NCI-H526 treated with DMSO at 0.1 percent for 48 hours (cell line): ENCODE measurements around the gene MAD1L1.
"Not testable (repeated sequence)": the region's sequence is repeated elsewhere in the genome, so short reads cannot be mapped to it uniquely, and the experiment has no call there.

ENCODE experiments used
- DNase-seq: peaks from one replicate; lab custom pipeline; 2025; lab: John Stamatoyannopoulos, UW

The MAD1L1 gene

DNA sequence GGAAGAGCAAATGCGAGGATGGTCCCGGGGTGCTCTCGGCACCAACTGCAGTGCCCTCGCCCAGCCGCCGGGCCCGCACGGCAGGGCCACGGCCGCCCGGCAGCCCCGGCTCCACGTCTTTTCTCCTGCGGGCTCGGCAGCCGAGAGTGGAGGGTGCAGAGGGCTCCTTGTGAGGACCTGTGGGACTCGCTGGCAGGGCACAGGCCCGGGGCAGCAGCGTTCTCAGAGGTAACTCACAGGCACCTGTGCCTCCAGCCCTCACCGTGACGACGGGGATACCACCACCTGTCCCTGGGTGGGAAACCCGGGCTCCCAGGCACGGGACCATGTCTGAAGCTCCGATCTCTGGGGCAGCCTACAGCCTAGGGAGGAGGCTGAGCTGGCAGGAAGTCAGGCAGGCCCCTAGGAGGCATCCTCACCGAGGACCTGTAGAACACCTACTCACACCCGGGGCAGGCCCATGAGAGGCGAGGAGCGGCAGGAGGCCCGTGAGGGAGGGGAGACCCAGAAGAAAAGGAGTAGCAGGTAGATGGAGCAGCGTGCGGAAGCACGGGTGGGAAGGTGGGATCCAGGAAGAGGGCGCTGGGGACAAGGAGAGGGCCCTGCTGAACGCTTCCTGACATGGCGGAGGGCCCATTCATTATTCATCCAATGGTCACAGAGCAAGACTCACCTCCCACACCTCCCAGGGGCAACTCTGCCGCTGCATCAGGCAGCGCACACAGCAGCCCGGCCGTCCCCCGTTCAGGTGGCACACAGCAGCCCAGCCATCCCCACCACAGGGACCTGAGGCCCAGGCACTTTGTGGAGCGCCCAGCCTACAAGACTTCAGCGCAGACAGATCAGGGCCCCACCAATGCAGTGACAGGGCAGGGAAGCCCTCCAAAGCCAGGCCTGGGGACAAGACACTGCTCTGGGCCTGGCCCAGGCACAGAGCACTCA lies 244.9 kb downstream of the MAD1L1 start:
- DNase-seq = no peak

DNA sequence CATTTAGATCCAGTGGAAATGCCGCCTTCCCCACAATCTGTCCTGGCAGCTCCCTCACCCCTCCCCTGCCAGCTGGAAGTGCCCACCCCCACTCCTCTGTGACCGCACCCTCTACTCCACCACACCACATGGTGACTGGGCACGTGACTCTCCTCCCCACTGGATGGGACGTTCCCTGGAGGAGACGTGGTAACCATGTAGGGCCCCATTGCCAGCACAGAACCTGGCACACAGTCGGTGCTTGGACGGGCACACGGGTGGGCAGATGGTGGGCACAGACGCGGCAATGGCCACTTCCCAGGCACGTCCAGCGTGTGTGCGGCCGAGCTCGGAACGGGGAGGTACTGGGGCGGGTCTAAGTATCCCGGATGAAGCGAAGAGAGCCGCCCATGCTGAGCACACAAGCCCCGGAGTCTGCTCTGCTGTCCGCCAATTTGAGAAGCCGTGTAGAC lies 245.6 kb downstream of the MAD1L1 start:
- DNase-seq = no peak

DNA sequence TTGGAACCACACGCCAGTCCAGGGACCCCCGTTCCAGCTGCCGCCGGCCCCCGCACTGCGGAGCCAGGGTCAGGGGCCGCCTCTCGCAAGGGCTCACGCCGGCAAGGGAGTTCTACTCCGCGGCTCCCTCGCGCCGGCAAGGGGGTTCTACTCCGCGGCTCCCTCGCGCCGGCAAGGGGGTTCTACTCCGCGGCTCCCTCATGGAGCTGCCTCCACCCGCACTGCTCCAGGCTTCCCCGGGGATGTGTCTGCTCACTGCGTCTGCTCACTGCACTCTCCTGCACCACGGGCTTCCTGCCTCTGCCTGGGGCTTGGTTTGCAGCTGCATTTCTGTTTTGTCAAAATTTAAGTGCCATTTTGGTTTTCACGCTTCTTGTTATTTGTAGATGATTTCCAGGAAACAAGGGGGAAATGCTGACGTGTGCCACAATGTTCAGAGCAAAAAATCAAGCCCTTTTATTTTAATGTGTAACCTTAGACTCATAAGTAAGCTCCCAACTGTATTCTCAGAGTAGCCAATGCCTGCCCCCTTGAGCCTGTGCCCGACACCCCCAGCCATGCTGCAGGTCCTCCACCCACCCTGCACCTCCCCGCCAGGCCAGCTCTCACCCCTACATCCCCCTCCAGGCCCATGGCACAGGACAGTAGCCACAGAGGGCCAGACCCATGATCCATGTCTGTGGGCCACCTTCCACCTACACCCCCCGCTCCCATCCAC lies 246.2 kb downstream of the MAD1L1 start:
- DNase-seq = no peak

DNA sequence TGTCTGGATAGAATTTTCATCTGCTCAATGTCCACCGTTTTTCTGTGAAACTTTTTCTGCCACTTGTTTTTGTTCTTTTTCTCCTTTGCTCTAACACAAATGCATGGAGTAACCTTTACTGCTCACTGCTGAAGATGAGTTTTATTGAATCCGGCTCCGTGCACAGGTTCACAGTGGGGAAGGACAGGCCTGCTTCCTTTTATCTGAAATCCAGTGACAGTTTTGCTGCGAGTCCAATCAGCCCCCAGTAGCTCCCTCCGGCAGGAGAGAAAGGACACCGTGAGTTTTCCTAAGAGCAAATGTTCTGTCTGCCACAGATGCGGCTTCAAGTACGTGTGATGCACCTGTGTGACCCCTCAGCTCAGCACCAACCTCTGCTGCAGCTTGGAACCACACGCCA lies 246.8 kb downstream of the MAD1L1 start:
- DNase-seq = no peak

DNA sequence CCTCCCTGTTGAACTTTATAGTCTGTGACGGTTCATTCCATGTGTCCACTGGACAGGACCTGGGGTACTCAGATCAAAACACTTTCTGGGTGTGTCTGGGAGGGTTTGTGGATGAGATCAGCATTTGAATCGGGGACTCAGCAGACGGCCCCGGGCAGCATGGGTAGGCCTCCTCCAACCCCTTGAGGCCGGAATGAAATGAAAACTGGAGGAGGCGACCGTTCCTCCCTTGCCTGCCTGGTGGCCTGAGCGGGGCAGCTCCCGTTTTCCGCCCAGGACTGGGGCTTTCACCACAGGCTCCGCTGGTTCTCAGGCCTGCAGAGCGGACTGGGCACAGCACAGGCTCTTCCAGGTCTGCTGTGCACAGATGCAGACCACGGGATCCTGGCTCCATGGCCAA lies 247.7 kb downstream of the MAD1L1 start:
- no peak for DNase-seq

DNA sequence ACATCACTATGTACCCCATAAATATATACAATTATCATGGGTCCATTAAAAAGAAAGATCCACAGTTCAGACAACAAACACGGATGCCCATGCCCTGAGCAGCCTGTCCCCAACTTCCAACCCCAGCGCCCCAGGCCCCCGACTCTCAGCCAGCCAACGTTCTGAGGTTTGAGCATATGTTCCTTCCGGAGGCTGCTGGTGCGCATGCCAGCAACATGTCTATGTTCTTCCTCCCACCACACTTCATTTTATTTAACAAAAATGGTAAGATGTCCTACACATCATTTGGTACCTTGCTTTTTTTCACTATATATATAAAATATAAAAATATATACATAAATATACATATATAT lies 250.9 kb downstream of the MAD1L1 start:
- no peak for DNase-seq

DNA sequence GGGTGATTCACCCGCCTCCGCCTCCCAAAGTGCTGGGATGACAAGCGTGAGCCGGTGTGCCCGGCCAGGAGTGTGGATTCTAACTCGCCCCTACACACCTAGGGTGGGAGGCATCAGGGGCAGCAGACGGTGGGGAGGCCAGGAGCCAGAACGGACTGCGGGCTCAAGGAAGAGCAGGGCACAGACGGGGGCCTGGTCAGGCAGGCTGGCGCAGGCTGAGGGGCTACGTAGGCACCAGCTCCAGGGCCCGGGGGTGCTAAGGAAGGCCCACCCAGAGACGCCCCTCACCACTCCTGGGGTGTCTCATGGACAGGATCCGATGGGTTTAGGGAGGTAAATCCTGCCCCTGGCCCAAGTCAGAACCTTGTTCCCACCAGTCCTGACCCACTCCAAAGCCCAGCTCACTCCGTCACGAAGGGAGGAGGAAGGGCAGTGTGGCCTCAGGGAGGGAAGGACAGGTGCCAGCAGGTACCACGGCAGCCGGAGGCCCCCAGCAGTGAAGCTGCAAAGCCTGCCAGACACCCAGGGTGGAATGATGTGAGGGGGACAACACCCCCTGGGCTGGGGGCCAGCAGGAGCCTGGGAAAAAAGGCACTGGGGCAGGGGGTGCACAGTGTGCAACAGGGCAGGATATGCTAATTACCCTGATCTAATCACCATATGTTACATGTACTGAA lies 251.4 kb downstream of the MAD1L1 start:
- no peak for DNase-seq

DNA sequence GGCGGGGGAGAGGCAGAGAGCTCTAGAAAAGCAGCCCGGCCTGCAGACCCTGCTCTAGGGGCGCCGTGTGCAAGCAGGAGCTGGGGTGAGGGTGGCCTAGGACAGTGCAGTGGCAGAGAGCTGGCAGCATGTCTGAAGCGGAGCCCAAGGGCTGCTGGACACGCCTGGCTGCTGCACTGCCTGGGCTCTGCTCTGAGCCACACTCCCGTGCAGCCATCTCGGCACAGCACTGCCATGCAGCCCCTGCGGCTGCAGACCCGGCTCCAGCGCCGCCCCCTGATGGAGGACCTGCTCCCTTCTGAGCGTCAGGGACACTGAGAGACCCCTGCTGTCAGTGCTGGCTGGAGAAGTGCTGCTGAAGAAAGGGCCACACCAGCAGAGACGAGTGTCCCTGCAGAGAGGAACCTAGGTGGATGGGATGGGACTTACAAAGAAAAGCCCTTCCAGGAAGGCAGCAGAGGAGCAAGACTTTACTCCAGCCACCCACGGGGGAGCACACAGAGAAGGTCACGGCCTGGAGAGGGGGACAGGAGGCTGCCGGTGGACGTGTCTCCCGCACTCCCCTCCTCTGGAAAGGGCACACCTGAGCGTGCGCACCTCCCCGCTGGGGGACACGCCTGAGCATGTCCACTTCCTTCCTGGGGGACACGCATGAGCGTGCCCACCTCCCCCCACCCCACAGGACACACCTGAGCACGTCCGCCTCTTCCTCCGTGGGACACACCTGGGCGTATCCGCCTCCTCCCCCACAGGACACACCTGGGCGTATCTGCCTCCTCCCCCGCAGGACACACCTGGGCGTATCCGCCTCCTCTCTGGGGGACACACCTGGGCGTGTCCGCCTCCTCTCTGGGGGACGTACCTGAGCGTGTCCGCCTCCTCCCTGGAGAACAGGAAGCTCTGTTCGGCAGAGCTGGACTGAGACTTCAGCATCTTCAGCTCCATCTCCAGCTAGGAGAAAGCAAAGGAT lies 252.9 kb downstream of the MAD1L1 start:
- no peak for DNase-seq

DNA sequence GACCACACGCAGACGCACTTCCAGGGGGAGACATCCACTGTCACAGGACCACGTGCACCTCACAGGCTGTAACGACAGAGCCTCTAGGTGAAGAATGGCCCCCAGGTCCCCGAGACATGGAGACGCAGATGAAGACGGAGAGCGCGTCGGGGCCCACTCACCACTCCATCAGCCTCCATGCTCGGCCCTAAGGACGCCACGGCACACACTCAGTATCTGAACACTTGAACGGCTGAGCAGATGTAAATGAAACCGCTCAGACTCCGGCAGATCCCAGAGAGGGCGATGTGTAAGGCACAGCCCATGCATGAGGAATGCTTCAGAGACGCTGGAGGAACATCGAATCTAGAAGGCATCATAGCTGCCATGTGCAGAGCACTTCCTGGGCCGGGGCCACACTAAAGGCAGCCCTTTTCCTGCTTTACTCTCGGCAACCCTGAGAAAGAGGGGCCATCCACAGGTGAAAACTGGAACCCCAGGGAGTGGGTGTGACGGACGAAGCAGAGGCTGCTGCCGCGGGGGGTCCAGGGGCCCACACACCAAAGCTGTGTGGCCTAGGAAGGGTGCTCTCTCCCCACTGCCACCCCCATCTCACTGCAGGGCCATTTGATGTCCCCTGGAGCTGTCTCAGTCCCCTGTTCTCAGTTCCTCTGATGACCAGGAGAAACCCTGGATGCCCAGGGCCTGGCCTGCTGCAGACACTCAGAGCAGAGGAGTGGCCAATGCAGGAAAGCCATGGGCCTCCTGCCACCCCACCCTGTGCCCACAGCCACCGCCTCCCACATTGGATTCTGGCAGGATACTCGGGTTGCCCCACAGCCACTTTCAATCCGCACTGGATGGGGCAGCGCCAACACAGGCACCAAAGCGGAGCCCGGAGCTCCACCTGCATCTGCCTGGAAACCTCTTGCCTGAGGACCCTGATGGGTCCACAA lies 253.8 kb downstream of the MAD1L1 start:
- no peak for DNase-seq

DNA sequence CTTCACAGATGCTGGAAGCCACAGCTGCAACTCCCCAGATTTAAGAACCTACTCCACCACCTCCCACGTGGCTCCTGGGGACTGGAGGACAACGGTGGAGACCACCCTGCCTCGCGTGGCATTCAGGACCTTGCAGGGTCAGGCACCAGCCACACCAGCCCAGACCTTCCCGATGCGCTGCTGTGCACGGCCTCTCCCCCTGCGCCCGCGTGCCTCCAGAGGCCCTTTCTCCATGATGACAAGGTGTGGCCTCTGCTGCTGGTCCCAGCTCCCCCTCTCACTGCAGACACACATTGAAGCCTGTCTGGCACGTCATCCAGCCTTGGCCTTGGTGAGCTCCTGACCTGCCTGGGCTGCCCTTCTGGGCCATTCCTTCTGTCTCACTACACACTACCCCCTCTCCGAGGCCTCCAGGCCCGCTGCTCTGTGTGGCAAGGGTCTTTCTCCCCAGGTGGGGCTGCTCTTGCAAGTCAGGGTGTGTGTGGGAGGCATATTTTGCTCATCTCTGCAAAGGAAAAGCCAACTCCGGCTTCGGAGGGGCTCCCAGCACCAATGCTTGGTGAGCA lies 254.8 kb downstream of the MAD1L1 start:
- no peak for DNase-seq

DNA sequence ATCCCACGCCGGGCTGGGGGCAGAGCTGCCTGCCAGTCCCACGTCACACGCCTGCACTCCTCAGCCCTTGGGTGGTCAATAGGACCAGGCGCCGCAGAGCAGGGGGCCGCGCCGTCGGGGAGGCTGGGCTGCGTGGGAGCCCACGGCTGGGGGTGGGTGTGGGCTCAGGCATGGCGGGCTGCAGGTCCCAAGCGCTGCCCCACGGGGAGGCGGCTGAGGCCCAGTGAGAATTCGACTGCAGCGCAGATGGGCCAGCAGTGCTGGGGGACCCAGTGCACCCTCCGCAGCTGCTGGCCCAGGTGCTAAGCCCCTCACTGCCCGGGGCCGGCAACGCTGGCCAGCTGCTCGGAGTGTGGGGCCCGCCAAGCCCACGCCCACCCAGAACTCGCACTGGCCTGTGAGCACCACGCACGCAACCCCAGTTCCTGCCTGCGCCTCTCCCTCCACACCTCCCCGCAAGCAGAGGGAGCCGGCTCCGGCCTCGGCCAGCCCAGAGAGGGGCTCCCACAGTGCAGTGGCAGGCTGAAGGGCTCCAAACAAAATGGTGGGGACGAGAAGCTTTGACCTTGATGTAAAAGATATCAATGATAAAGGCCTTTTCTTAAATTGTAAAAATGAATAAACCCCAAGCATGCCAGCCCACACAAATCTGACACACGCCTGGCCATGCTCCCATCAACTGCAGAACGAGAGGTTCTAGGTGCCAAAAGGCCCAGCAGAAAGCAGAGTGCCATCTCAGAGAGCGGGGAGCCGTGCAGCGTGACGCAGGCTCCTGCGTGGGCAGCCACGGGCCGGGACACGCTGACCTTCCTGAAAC lies 255.5 kb downstream of the MAD1L1 start:
- DNase-seq = no peak

DNA sequence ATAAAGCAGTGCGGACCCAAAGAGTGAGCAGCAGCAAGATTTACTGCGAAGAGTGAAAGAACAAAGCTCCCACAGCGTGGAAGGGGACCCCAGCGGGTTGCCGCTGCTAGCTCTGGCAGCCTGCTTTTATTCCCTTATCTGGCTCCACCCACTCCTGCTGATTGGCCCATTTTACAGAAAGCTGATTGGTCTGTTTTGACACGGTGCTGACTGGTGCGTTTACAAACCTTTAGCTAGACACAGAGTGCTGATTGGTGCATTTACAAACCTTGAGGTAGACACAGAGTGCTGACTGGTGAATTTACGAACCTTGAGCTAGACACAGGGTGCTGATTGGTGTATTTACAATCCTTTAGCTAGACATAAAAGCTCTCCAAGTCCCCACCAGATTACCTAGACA lies 256.2 kb downstream of the MAD1L1 start:
- not testable (repeated sequence) for DNase-seq

DNA sequence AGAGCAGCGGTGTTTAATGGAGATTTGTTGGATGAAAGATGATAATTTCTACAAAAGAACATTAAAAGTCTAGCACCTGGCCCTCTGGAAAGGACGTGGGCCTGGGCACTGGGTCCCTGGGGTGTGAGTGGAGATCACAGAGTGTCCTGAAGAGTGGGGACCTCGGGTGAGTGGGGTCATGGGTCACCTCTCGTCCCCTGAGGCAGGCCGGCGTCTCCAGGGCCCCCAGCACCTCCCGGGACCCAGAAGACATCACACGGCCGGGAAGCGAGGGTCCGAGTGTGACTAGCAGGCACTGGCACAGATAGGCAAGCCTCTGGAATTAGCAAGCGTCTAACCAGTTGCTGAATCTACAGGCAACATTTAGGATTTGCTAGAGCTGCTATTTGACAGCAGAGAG lies 257.2 kb downstream of the MAD1L1 start:
- no peak for DNase-seq

DNA sequence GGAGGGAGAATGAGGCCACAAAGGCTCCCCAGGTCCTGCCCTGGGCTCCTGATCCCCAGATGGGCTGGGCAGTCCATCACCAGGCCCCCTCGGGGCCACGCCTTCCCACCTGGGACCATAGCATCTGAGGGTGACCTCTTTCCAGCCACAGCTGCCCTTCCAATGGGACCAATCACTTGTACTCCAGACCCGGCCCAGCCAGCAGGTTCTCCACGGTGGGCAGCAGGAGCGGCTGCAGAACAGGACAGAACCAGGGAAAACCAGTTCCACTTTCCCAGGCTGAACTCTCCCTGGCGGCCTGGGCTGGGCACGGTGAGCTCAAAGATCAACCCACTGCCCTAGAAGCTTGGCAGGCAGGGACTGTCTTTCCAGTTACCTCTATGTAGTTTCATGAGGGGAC lies 257.6 kb downstream of the MAD1L1 start:
- no peak for DNase-seq

DNA sequence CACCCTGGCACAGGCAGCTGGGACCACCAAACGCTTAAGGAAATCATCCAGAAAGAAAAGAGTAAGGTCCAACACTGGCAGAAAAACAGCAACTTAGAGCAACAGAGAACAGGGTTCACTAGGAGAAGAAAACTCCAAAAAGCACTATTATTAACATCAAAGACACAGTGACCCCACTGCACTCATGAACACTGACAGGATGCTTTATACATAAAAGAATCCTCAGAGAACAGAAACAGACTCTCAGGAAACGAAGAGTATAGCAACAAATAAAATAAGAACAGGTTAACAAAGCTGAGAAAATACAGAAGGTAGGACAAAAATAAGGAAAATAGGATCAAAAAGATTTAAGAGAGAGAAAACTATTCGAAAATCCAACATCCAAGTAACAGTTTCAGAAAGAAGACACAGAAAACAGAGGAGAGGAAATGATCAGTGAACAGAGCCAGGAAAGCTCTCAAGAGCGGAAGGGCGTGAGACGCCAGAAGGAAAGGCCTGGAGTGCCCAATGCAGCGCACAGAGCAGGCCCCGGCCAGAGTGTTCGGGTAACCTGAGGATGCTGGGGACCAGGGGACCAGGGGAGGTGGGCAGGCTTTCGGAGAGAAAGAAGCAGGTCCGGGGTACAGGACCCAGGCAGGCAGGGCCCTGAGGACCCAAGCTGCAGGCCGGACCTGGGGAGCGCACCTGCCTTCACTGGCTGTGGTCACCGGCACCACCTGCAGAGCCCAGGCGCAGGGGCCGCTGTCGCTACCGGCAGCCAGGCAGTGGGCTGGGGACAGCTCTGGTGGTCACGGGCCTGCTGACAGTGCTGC lies 258.2 kb downstream of the MAD1L1 start:
- DNase-seq = no peak

DNA sequence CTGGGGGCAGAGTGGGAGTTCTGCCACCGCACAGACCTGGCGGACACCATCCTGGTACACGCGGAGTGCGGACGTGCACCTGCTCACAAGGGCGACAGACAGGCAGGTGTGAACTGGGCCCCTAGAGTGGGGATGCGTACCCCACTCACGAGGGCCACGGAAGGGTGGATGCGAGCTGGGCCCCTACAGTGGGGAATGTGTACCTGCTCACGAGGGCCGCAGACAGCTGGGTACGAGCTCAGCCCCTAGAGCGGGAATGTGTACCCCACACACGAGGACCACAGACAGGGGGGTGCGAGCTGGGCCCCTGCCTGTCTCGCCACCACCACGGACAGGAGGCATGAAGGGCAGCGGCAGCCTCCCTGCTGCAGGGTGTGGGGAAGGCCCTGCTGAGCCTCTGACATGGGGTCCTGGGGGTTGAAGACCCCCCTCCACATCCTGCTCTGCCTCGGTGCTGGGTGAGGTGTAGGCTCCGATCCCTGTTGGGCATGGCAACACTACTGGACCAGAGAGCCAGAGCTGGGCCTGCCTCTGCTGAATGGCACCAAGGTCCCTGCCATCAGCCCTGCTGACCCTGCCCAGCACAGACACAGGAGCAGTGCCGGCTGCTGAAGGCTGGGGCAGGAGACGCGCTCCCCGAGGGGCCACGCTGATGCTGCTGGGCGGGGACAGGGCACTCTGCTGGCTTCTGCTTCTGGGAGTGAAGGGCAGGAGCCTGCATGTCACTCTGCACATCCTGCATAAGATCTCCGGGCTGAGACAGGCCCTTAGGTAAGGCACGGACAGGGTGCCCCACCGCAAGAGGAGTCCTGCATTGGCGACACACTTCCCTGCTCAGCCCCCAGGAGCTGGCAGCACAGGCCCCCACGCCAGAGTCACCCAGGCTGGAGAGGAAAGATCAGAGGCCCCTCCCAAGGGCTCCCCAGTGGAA lies 259.2 kb downstream of the MAD1L1 start:
- DNase-seq = no peak

DNA sequence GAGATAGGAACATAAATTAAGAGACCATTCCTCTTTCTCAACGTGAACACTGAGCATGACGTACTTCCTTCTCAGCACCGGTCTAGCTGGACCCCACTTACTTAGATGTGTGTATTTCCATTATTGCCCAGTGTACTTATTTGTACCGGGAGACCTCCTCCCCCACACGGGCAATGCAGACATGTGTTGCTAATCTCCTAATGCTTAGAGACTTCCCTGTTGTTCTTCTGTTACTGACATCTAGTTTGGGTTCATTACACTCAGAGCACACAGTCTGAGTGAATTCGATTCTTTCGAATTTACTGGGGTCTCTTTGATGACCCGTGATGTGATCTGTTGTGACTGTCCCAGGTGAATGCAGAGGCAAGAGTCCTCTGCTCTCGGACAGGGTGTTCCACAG lies 260.0 kb downstream of the MAD1L1 start:
- DNase-seq = no peak
